Brain microvascular endothelial cell (primary cell): ENCODE data around the gene YPEL3.

Experiments
- DNase-seq: peaks from one replicate; pipeline ENCODE4 v3.0.0-alpha.2; 2020
- H3K27ac ChIP-seq: fragments of 250-450 bp; sonication (Bioruptor Pico); 2 replicates; pipeline ENCODE4 v1.5.1; 2020; ENCODE audit warnings: mild to moderate bottlenecking, moderate library complexity
- H3K27me3 ChIP-seq: fragments of 250-450 bp; sonication (Bioruptor Pico); replicated peaks from 2 replicates; pipeline ENCODE4 v1.5.1; 2020; ENCODE audit warnings: mild to moderate bottlenecking
- H3K36me3 ChIP-seq: fragments of 250-450 bp; sonication (Bioruptor Pico); replicated peaks from 2 replicates; pipeline ENCODE4 v1.5.1; 2020; ENCODE audit warnings: mild to moderate bottlenecking
- H3K4me3 ChIP-seq: 2 replicates; pipeline ENCODE4 v1.5.1; 2011; ENCODE audit warnings: low read depth, mild to moderate bottlenecking, control low read depth, low read length, moderate library complexity
- CTCF ChIP-seq: IDR thresholded peaks from 2 replicates; pipeline ENCODE4 v1.5.1; 2011; ENCODE audit warnings: low read depth, mild to moderate bottlenecking, moderate library complexity, low read length, control low read depth, inconsistent platforms; ENCODE audit errors: missing control alignments
- in situ Hi-C: cut with HindIII; loops from 2 replicates; pipeline ENCODE4 v1.10.0; 2017; ENCODE audit warnings: low sequenced_read_pairs, low pct_ligation_motif_present

The YPEL3 gene

GRCh38 chr16:30085247-30085646 lies 10.8 kb downstream of the YPEL3 start:
- no peak for DNase-seq
- in situ Hi-C loops: no loop called here
- H3K4me3 ChIP-seq: no peak overlapping the region
- H3K27me3 ChIP-seq: no peaks in the 10 kb centered on the region
- H3K27ac ChIP-seq: no peak overlapping the region
- H3K36me3 ChIP-seq: peaks cover 48% of the 10 kb centered on the region
- no peak for TF ChIP-seq CTCF

GRCh38 chr16:30084816-30085159 lies 11.2 kb downstream of the YPEL3 start:
- peaks cover 51% of the 10 kb centered on the region for H3K36me3 ChIP-seq
- in situ Hi-C loops: no loop called here
- TF ChIP-seq CTCF: no peak

GRCh38 chr16:30084096-30084815 lies 11.8 kb downstream of the YPEL3 start:
- no peak for TF ChIP-seq CTCF
- in situ Hi-C loops: no loop called here
- Histone ChIP-seq H3K27me3 (no peaks in the 10 kb centered on the region), H3K27ac (no peak overlapping the region), H3K36me3 (peaks cover 57% of the 10 kb centered on the region), H3K4me3 (no peak overlapping the region)
- no peak for DNase-seq

More at GRCh38 chr16:30084816-30085159, 11.2 kb downstream of the YPEL3 start:
- H3K27ac ChIP-seq: no peak overlapping the region
- H3K27me3 ChIP-seq: no peaks in the 10 kb centered on the region
- no peak overlapping the region for H3K4me3 ChIP-seq
- DNase-seq: no peak

GRCh38 chr16:30083216-30084055 lies 12.6 kb downstream of the YPEL3 start:
- Histone ChIP-seq H3K36me3 (peaks cover 58% of the 10 kb centered on the region), H3K27ac (no peak overlapping the region)

DNA sequence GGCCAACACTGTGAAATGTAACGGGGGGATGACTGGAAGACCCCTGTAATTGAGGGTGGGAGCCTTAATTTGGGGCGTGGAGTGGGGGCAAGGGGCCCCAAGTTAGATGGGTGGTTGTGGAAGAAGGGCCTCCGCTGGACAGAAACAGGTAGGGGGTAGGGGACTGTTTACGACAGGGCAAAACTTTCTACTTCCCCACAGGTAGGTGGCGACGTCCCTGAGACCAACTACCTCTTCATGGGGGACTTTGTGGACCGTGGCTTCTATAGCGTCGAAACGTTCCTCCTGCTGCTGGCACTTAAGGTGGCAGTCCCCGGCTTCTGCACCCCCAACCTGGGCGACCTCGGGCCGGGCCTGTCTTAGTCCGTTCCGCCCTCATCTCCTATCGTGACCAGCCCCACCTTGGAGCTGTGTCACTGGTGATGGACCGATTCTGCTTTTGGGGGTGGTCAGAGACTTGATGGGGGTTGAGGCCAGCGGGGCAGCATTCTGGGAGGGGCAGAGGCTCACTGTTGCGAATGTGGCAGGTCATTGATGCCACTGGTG lies 13.4 kb downstream of the YPEL3 start:
- in situ Hi-C loops: no loop called here
- no peak overlapping the region for H3K4me3 ChIP-seq
- TF ChIP-seq CTCF: peak; percentile 33
- DNase-seq: no peak
- H3K27ac ChIP-seq: no peak overlapping the region
- H3K27me3 ChIP-seq: no peaks in the 10 kb centered on the region
- H3K36me3 ChIP-seq: peaks cover 66% of the 10 kb centered on the region

More at GRCh38 chr16:30083216-30084055, 12.6 kb downstream of the YPEL3 start:
- H3K27me3 ChIP-seq: no peaks in the 10 kb centered on the region
- TF ChIP-seq CTCF: no peak
- in situ Hi-C loops: no loop called here
- DNase-seq: no peak
- no peak overlapping the region for H3K4me3 ChIP-seq
